Measurements from ENCODE around the gene DNAJC7.
A peak's percentile ranks its signal among the peaks of the same experiment; 100 is the strongest.

DNAJC7 gene

DNA sequence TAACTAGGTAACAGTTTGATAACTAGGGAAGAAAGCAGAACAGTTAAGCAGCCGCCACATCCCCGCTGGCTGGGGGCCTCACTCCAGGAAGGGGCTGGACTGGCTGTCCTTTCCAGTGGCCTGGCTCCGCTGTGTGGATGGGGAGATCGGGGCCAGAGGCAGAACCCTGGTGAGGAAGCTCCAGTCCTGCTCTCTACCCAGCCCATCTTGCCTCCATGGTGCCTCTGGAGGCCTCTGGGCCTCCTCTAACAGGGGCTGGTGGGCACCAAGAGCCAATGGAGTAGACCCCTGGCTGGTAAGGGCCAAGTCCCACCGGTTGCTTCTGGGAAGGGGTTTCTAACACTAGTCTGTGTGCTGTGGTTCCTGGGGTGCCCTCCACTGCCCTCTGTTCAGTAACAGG is 42.6 kb downstream of the DNAJC7 start:
- no peak for DNase-seq

- no peak for DNase-seq
Measured at GRCh38 chr17:41974031-41974430, 43.2 kb downstream of the DNAJC7 start.

GRCh38 chr17:41973408-41973811 is 43.8 kb downstream of the DNAJC7 start:
- no peak for DNase-seq

- no peak for DNase-seq
Measured at GRCh38 chr17:41972571-41973407, 44.5 kb downstream of the DNAJC7 start.

GRCh38 chr17:41971721-41972523 is 45.3 kb downstream of the DNAJC7 start:
- no peak for DNase-seq

DNA sequence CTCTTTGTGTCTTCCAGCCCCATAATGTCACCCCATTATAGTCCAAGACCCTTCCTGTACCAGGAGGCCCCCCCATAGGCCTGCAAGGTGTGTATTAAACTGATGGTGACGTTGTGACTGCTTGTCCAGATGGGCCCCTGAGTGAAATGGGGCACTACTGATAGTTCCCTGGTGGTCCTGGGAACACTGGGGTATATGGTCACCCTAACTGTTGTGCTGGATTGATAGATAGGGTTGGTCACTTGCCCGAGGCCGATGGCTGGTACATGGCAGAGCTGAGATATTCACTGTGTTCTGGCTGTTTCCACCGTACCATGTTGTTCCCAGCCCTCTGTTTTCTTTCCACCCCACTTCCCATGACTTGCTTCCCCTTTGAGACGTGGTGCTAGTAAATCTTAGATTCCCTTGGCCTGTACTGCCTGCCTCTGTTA is 46.3 kb downstream of the DNAJC7 start:
- no peak for DNase-seq

DNA sequence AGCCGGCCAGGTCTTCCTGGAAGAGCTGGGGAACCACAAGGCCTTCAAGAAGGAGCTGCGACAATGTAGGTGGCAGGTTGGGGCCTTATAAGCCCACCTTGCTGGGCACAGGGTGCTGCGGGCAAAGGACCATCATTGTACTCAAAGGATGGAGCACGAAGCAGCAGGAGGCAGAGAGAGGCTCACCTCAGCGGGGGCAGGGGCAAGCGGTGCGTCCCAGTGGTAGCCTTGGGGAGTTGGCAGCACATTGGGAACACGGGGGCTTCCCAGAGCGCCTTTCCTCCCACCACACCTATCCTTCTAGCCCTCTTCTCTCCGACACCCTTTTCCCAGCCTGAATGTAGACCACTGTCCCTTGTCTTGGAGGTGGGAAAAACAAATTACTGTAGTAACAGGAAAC is 48.6 kb downstream of the DNAJC7 start:
- DNase-seq = no peak

DNA sequence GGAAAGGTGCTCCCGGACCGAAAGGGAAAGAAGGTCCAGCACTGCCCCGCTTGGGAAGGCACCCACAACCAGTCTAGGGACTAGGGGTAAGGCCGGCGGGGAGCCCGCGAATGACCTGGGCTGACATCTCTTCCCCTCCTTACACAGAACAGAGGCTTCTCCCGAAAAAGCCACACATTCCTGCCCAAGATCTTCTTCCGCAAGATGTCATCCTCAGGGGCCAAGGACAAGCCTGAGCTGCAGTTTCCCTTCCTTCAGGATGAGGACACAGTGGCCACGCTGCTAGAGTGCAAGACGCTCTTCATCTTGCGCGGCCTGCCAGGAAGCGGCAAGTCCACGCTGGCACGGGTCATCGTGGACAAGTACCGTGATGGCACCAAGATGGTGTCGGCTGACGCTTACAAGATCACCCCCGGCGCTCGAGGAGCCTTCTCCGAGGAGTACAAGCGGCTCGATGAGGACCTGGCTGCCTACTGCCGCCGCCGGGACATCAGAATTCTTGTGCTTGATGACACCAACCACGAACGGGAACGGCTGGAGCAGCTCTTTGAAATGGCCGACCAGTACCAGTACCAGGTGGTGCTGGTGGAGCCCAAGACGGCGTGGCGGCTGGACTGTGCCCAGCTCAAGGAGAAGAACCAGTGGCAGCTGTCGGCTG is 49.2 kb downstream of the DNAJC7 start:
- no peak for DNase-seq

DNA sequence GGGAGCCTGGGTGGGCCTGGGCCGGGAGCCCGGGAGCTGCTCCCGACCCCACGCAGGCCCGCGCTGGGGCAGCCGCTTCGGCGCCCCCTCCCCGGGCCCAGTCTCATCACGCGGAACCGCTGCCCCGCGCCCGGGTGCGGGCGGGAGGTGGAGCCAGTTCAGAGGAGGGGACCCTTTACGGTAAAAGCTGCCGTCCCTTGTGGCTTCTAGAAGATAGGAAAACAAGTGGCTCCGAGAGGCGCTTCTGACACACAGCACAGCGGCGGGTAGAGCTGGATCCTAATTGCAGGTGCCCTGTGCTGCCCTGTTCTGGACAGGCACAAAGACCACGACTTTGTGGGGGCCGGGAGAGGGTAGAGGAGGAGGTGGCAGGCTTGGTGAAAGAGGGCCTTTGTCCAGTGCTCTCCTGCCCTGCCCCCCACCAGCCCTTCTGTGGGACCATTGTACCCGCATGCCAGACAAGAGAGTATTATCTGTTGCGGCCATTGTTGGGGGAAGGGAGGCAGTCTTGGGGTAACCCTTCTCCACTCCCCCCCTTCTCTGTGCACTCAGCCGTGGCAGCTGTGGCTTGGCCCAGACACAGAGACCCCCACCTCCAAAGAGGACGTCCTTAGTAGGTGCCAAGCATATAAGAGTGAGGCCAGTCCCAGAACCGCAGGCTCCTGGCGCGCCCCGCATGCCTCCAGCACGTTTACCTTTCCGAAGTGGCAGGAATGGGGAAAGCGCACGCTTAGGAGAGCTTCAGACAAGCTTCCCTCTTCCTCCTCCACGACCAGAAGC is 49.9 kb downstream of the DNAJC7 start:
- DNase-seq = peak; percentile 54

GRCh38 chr17:41966463-41967140 is 50.6 kb downstream of the DNAJC7 start, which contains the start of gene CNP:
TSS of gene CNP (plus strand) at chr17:41966795. CDS start at chr17:41966885, 90 bp downstream.
- DNase-seq = peak; percentile 92

GRCh38 chr17:41965694-41966462 is 51.4 kb downstream of the DNAJC7 start:
- peak; percentile 55 for DNase-seq

DNA sequence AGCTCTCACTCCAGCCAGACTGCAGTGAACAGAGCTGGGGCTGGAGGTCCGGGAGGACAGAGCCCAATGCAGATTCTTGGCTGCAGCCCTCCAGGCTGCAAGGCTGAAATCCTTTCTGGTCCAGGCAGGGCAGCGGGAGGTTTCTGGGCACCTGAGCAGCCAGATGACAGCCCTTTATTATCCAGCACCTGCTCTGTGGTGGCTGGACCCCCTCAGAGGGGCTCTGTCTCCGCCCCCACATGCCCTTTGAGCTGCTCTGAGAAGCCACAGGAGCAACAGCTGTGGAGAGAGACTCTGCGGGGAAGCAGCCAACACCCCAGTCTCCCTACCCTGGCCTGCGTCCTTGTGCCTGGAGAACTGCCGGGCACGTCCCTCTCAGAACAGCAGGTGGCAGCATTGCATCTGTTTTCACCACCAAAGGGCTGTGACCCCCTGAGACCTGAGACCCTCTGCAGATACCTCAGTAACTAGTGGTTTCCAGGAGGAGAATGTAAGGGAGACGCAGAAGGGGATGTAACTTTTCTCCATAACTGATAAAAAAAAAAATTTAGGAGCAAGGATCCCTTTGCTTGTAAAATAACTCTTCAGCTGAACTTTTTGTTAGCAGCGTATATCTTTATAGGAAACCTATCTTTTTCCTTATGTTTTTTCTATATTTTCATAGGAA is 54.3 kb downstream of the DNAJC7 start:
- DNase-seq = peak; percentile 88

DNA sequence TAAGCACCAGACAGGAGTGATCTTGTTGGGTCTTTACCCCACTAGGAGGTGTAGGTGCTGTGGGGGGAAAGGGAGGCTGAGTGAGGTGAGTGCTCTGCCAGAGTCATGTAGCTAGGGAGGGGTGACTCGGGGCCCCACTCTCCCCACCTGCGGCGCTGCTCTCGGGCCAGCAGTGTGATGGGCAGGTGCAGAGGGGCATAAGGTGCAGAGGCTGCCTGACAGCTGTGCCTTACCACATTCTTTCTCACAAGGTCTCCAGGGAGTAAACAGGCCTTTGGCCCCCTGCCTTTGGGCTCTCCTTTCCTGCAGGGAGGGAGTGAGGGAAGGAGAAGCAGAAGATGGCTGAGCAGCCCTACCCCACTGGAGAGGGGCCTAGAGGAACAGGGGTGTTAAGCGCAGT is 55.1 kb downstream of the DNAJC7 start:
- no peak for DNase-seq

DNA sequence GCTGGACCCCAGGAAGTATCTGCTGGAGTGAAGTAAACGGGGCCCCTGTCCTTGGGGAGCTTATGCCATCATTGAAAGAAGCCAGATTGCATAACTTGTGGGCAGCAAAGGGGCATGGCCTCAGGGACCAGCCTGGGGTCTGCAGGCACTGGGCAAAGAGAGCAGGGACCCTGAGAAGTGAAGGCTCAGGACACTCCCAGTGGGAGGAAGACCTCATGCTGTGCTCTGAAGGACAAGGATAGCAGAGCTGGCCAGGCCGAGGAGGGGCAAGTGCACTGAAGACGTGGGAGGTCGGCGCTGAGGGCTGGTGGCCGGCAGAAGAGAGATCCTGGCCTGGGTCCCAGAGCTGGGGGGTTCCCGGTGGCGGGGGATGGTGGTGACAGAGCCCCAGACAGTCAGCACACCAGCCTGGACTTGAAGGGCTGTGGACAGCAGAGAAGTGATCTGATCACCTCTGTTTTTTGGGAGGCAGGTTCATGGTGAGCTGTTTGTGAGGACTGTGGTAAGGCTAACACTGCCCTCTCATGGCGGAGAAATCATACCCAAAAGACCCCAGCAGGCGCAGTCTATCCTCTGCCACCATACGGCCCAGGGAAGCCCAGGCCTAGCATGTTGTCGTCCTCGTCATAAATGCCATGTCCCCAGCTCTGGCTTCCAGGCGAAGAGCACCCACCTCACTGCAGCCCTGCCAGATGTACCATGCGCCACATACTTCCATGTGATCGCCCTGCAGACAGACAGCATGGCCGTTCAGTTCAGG is 57.7 kb downstream of the DNAJC7 start:
- peak; percentile 49 for DNase-seq

GRCh38 chr17:41959030-41959335 is 58.3 kb downstream of the DNAJC7 start:
- DNase-seq = no peak

- DNase-seq = no peak
Measured at GRCh38 chr17:41957869-41958439, 59.3 kb downstream of the DNAJC7 start.

GRCh38 chr17:41957031-41957868 is 60.0 kb downstream of the DNAJC7 start:
- DNase-seq = no peak

GRCh38 chr17:41956522-41956921 is 60.7 kb downstream of the DNAJC7 start:
- DNase-seq = no peak
